C4-2B (cell line): ENCODE measurements around the gene ZNF423.

ENCODE experiments used
- H3K27ac ChIP-seq: fragments of 450-650 bp; 2 replicates; pipeline ENCODE4 v1.5.1; 2017
- ZFX ChIP-seq: fragments of 450-650 bp; IDR thresholded peaks from 2 replicates; pipeline ENCODE4 v1.6.1; 2017
- TF ChIP-seq, protein P1 (sequence below): fragments of 450-650 bp; conservative IDR thresholded peaks from 2 replicates; pipeline ENCODE4 v1.5.1; 2017; ENCODE audit warnings: mild to moderate bottlenecking

ZNF423 gene

DNA sequence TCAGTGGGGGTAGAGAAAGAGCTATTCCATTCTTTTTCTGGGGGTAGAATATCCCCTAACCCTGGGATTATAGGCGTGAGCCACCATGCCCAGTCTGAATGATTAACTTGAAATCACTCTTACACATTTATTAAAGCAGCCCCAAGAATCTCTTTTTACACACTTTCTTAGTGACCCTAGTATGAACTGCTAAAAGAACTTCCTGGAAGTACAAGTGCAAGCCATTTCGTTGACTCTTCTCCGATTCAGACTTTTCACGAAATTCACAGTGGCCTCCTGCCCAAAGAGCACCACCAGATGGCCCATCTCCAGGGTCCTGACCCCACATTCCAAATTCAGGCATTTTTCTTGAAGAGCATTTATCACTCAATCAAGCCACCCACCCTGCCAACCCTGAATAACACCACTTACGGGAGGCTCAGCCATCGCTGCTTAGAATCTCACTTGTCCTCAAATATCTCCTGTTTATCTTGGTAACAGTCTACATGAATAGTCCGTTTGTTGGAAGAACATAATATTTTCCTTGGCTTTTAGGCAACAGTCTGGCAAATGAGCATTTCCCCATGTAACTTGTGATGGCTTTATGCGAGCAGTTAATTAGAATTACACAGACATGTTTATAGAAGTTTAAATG lies 28.0 kb downstream of the ZNF423 start:
- TF ChIP-seq, protein P1, sequence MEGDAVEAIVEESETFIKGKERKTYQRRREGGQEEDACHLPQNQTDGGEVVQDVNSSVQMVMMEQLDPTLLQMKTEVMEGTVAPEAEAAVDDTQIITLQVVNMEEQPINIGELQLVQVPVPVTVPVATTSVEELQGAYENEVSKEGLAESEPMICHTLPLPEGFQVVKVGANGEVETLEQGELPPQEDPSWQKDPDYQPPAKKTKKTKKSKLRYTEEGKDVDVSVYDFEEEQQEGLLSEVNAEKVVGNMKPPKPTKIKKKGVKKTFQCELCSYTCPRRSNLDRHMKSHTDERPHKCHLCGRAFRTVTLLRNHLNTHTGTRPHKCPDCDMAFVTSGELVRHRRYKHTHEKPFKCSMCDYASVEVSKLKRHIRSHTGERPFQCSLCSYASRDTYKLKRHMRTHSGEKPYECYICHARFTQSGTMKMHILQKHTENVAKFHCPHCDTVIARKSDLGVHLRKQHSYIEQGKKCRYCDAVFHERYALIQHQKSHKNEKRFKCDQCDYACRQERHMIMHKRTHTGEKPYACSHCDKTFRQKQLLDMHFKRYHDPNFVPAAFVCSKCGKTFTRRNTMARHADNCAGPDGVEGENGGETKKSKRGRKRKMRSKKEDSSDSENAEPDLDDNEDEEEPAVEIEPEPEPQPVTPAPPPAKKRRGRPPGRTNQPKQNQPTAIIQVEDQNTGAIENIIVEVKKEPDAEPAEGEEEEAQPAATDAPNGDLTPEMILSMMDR = no peak
- no peak for TF ChIP-seq ZFX
- no peak overlapping the region for H3K27ac ChIP-seq

DNA sequence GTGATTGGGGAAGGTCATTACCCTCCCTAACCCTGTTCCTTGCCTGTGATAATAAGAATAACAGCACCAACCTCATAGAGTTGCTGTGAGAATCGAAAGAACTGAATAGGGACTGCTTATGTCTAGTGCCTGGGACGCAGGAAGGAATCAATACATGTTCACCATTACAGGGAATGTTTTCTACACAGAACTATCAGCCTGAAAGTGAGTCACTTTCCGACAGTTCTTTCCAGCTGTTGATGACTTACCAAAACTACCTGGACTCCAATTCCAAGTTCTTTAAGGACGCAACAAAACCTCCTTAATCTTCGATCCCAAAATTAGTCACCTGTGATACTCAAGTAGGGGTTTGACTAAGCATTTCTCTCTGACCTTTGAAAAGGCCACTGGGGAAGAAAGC lies 29.4 kb downstream of the ZNF423 start:
- TF ChIP-seq ZFX = no peak
- TF ChIP-seq, protein P1 = no peak
- no peak overlapping the region for H3K27ac ChIP-seq

DNA sequence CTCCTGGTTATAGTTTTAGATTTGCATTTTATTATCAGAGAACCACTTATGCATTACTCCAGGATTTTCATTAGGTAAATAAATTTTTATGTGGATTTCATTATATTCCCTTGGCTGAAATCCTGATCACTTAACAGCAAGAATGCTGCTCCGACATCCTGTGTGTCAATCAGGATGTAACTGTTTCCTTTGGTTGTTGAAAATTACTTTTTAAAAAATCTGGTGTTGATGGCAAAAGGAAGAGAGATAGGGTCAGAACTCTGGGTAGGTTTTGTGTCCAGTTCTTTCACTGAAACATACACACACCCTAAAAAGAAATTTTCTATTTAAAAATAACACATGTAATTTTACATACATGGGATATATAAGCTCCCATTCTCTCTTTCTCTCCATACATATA lies 30.9 kb downstream of the ZNF423 start:
- no peak for TF ChIP-seq ZFX
- TF ChIP-seq, protein P1 = no peak
- H3K27ac ChIP-seq = no peak overlapping the region

DNA sequence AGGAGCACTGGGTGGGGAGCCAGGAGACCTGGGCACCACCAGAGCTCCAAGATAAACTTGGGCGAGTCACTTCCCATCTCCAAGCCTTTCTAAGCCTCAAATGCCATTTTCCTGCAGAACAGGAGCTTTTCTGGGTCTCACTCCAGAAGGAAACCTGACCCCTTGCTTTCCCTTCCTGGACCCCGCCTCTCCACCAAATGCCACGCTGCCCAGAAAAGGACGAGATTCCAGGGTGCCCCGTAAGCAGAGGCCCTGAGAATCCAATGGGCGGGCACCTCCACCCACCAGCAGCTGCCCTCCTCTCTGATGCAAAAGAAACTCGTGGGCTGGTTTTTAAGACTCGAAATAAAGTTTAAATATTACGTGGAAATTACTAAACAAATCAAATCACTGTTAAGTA lies 31.3 kb downstream of the ZNF423 start:
- no peak overlapping the region for H3K27ac ChIP-seq
- TF ChIP-seq, protein P1 = no peak
- no peak for TF ChIP-seq ZFX

DNA sequence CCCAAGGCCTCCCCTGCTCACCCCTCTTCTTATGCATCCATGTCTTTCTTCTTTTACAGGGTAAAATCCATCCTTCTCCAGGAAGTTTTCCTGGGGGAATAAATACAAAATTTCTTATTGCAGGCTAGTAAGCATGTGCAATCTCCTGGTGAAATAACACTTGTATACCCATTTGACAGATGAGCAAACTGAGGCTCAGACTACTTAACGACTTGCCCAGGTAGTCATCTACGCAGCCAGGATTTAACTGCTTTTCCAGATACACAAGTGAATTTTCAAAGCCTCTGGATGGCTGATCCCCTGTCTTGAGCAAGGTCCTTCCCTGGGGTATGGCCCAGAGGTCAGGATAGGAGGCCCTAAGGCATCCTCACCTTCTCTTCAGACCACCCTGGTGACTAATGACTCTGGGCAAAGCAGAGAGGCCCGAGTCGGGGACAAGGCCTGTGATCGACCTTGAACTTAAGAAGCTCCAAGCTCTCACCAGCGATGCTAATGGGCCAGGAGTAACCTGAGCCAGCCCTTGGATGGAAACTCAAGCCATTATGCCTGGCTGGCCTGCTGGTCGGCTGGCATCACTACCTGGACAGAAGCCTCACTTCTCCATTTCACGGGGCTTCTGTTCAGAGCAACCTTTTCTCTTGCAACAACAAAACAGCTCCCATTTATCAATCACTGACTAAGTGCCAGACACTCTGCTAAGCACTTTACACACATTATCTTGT lies 33.1 kb downstream of the ZNF423 start:
- H3K27ac ChIP-seq = no peak overlapping the region
- TF ChIP-seq, protein P1 = no peak
- TF ChIP-seq ZFX = no peak

DNA sequence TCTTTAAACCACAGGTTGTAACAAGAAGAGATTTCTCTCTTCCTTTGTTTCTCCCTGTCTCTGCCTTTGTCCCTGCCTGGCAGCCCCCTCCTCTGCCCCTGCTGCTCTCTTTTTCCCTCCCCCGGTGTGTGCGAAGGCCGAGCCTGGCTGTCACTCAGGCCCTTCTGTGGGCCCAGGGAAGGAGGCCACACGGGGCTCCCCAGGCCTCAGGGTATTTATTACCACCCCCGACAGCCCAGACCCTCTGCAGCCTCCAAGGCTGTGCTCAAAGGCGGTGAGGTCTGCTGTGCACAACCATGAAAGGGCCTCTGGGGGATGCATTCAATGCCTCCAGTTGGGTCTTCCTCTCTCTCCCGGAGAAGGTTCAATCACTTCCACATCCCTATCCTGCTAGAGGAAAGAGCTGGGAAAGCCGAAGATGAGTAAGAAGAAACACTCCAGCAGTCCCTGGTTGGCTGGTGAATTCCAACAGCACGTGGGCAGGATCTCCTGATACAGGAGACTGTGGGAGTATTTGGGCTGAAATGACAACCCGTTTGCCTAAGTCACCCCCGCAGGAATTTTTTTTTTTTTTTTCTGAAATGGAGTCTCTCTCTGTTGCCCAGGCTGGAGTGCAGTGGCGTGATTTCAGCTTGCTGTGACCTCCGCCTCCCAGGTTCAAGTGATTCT lies 34.2 kb downstream of the ZNF423 start:
- no peak for TF ChIP-seq ZFX
- TF ChIP-seq, protein P1 = no peak
- no peak overlapping the region for H3K27ac ChIP-seq

DNA sequence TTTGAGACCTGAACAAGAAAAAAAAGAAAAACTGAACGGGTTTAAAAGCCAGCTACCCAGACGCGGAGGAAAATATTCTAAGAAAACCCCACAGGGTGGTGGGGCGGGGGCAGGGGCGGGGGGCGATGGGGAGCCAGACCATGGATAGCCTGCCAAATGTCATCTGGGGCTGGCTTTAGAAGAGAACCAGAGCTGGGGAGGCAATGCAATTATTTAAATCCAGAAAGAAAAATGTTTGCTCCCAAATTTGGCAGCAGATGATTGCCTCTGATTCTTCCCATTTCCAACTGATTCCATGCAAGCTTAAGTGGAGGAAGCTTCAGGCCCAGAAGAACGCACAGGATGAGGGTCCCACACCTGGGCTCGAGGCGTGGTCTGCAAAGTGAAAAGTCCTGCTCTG lies 34.8 kb downstream of the ZNF423 start:
- TF ChIP-seq, protein P1 = no peak
- TF ChIP-seq ZFX = no peak
- no peak overlapping the region for H3K27ac ChIP-seq
